Measurements from ENCODE around the gene MYL6B.
"Not testable (repeated sequence)": the region's sequence is repeated elsewhere in the genome, so short reads cannot be mapped to it uniquely, and the experiment has no call there.

MYL6B gene

DNA sequence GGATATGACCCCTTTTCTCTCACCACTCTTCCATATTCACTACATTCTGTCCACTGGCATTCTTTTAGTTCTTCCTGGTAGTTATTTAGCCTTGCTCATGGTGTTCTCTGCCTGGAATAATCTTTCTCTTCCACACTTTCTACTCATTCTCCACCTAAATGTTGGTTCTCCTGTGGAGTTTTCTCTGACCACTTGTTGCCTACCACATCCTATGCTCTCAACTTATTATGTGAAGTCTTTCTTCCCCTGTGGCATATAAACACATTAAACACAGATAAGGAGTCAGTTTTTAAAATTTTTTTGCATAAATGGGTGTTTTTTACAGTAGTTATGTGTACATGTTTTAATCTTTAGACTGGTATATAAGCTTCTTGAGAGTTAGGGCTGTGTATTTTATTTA lies 40.2 kb downstream of the MYL6B start:
- no peak for TF ChIP-seq MYC (IDR thresholded peaks at IDR 0.05; ENCODE audit: low read depth, low read length)
- TF ChIP-seq POLR2A (IDR thresholded peaks at IDR 0.05; ENCODE audit: extremely low read depth, insufficient read length) = no peak
- no peak for TF ChIP-seq CTCF (IDR thresholded peaks at IDR 0.05; ENCODE audit: low read depth, low read length)
- TF ChIP-seq, protein P1, sequence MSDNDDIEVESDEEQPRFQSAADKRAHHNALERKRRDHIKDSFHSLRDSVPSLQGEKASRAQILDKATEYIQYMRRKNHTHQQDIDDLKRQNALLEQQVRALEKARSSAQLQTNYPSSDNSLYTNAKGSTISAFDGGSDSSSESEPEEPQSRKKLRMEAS (IDR thresholded peaks at IDR 0.05; ENCODE audit: low read depth, low read length) = no peak
- DNase-seq (ENCODE audit: low read depth) = no peak
- no peak overlapping the region for H3K4me3 ChIP-seq (ENCODE audit: low read depth, low read length)

- TF ChIP-seq CTCF (IDR thresholded peaks at IDR 0.05; ENCODE audit: low read depth, low read length) = peak; percentile 84
- TF ChIP-seq, protein P1 (IDR thresholded peaks at IDR 0.05; ENCODE audit: low read depth, low read length) = no peak
- no peak for TF ChIP-seq MYC (IDR thresholded peaks at IDR 0.05; ENCODE audit: low read depth, low read length)
- no peak overlapping the region for H3K4me3 ChIP-seq (ENCODE audit: low read depth, low read length)
- peak; percentile 90 for DNase-seq (ENCODE audit: low read depth)
Observed at GRCh38 chr12:56193025-56193578, 40.7 kb downstream of the MYL6B start.

DNA sequence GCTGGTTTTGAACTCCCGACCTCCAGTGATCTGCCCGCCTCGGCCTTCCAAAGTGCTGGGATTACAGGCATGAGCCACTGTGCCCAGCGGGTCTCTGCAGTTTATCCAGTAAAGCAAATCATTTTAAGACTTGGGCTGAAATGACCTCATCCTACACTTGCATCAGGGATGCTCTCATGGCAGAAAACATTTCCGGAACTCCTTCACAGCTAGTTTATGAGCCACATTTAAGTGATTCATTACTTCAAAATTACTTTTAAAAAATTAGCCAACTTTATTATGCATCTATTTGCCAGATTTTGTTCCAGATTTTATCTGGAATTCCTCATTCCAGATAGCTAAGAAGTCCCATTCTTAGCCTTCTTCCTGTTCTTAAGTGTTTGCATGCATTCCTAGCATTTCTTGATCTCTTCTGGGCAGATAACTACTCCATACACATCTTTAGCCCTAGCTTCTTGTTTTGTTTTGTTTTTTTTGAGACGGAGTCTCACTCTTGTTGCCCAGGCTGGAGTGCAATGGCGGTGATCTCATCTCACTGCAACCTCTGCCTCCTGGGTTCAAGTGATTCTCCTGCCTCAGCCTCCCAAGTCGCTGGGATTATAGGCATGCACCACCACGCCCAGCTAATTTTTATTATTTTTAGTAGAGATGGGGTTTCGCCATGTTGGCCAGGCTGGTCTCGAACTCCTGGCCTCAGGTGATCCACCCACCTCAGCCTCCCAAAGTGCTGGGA lies 44.6 kb downstream of the MYL6B start:
- DNase-seq (ENCODE audit: low read depth); H3K4me3 ChIP-seq (ENCODE audit: low read depth, low read length): not testable (repeated sequence)

DNA sequence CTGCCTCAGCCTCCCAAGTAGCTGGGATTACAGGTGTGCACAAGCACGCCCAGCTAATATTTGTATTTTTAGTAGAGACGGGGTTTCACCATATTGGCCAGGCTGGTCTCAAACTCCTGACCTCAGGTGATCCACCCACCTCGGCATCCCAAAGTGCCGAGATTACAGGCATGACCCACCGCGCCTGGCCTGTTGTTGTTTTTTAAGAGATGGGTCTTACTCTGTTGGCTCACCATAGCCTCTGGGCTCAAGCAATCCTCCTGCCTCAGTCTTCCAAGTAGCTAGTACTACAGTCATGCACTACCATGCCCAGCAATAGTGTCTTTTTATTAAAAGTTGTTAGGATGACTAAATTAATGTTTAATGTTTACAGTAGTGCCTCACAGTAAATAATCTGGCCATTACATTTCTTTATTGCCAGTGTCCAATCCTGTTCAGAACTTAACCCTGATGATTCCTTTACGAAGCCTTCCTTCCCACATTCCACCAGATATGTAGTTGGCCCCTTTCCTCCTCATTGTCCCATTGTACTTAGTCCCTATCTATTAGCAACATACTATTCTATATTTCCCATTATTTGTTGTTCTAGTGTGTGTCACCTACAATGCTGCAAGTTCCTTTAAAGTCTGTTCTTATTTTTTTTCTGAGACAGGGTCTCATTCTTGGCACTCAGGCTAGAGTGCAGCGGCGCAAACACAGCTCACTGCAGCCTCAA lies 45.7 kb downstream of the MYL6B start:
- DNase-seq (ENCODE audit: low read depth) = no peak
- TF ChIP-seq POLR2A (IDR thresholded peaks at IDR 0.05; ENCODE audit: extremely low read depth, insufficient read length) = no peak
- TF ChIP-seq CTCF (IDR thresholded peaks at IDR 0.05; ENCODE audit: low read depth, low read length) = no peak
- no peak for TF ChIP-seq MYC (IDR thresholded peaks at IDR 0.05; ENCODE audit: low read depth, low read length)
- TF ChIP-seq, protein P1 (IDR thresholded peaks at IDR 0.05; ENCODE audit: low read depth, low read length) = no peak
- H3K4me3 ChIP-seq (ENCODE audit: low read depth, low read length) = no peak overlapping the region

DNA sequence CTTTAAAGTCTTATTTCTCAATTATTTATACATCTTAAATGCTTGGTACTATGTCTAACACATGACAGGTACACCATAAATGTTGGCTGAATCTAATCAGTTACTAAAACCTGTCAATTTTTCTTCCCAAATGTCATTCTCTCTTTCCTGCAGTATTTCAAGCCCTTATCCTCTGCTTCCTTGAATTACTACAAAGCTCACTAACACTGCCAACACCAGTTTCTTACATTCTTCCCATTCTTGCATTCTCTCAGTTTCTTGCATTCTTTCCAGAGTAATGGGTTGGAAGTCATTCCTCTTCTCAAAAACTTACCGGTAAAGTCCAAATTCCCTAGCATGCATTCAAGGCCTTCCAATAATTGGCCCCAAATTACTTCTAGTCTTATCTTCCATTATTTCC lies 46.4 kb downstream of the MYL6B start:
- no peak overlapping the region for H3K4me3 ChIP-seq (ENCODE audit: low read depth, low read length)
- no peak for DNase-seq (ENCODE audit: low read depth)
- no peak for TF ChIP-seq MYC (IDR thresholded peaks at IDR 0.05; ENCODE audit: low read depth, low read length)
- TF ChIP-seq, protein P1 (IDR thresholded peaks at IDR 0.05; ENCODE audit: low read depth, low read length) = no peak
- TF ChIP-seq CTCF (IDR thresholded peaks at IDR 0.05; ENCODE audit: low read depth, low read length) = no peak
- TF ChIP-seq POLR2A (IDR thresholded peaks at IDR 0.05; ENCODE audit: extremely low read depth, insufficient read length) = no peak

DNA sequence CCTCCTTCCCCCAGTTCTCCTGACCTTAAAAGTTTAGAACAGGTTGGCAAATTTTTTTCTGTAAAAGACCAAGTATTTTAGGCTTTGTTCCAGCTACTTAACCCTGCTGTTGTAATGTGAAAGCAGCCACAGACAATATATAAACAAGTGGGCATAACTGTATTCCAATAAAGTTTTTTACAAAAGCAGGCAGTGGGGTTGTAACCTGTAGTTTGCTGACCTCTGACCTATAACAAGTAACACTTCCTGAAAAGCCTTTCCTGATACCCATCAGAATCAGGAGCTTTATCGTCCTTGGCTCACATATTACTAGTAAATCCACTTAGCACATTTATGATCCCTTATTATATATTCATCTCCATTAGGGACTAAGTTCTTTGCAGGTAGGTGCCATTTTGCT lies 50.0 kb downstream of the MYL6B start:
- no peak overlapping the region for H3K4me3 ChIP-seq (ENCODE audit: low read depth, low read length)
- TF ChIP-seq POLR2A (IDR thresholded peaks at IDR 0.05; ENCODE audit: extremely low read depth, insufficient read length) (no peak), MYC (IDR thresholded peaks at IDR 0.05; ENCODE audit: low read depth, low read length) (no peak), CTCF (IDR thresholded peaks at IDR 0.05; ENCODE audit: low read depth, low read length) (no peak)
- TF ChIP-seq, protein P1 (IDR thresholded peaks at IDR 0.05; ENCODE audit: low read depth, low read length) = no peak
- peak; percentile 37 for DNase-seq (ENCODE audit: low read depth)

Data from NB4 (cell line).